NCI-H1694 (cell line): Measurements from ENCODE around the gene GNAQ.

Experiments used
- DNase-seq: peaks from one replicate; lab custom pipeline; 2025; lab: John Stamatoyannopoulos, UW

Gene GNAQ

GRCh38 chr9:77843076-77843870 is 188.3 kb downstream of the GNAQ start:
- DNase-seq, result no peak

- no peak for DNase-seq
Observed at GRCh38 chr9:77841739-77842386, 189.7 kb downstream of the GNAQ start.

- DNase-seq, result no peak
Observed at GRCh38 chr9:77839459-77840140, 192.0 kb downstream of the GNAQ start.

GRCh38 chr9:77838986-77839385 is 192.6 kb downstream of the GNAQ start:
- DNase-seq, result no peak

GRCh38 chr9:77834898-77835488 is 196.6 kb downstream of the GNAQ start:
- DNase-seq, result no peak

- no peak for DNase-seq
Observed at GRCh38 chr9:77833561-77834429, 197.8 kb downstream of the GNAQ start.

GRCh38 chr9:77832639-77833038 is 199.0 kb downstream of the GNAQ start:
- no peak for DNase-seq

- no peak for DNase-seq
Observed at GRCh38 chr9:77831781-77832180, 199.8 kb downstream of the GNAQ start.

GRCh38 chr9:77830618-77831285 is 200.9 kb downstream of the GNAQ start:
- no peak for DNase-seq

- DNase-seq, result no peak
Observed at GRCh38 chr9:77829420-77829819, 202.2 kb downstream of the GNAQ start.

- no peak for DNase-seq
Observed at GRCh38 chr9:77827104-77827784, 204.4 kb downstream of the GNAQ start.

GRCh38 chr9:77826621-77827020 is 205.0 kb downstream of the GNAQ start:
- DNase-seq, result no peak

GRCh38 chr9:77826116-77826515 is 205.5 kb downstream of the GNAQ start:
- no peak for DNase-seq

GRCh38 chr9:77825361-77825760 is 206.2 kb downstream of the GNAQ start:
- no peak for DNase-seq

- no peak for DNase-seq
Observed at GRCh38 chr9:77820293-77820954, 211.2 kb downstream of the GNAQ start.

- DNase-seq, result no peak
Observed at GRCh38 chr9:77819657-77820056, 212.0 kb downstream of the GNAQ start.

GRCh38 chr9:77817590-77818311 is 213.9 kb downstream of the GNAQ start:
- no peak for DNase-seq

- no peak for DNase-seq
Observed at GRCh38 chr9:77816641-77817341, 214.8 kb downstream of the GNAQ start.

- DNase-seq, result no peak
Observed at GRCh38 chr9:77815260-77815659, 216.4 kb downstream of the GNAQ start.
